Measurements from ENCODE around the gene THUMPD1. TPM values are rescaled to one million over a fixed set of nuclear protein-coding genes. Genes with fewer than 3 reads are reported as not detected.

THUMPD1 gene
- total RNA-seq, 4 donors from 2014 or later: 36.9 to 65.1 (median 55.2) TPM

GRCh38 chr16:20768818-20769217 lies 27.2 kb upstream of the THUMPD1 start:
- TF ChIP-seq CTCF (IDR thresholded peaks at IDR 0.05; ENCODE audit: low read depth): no peak

- no peak for TF ChIP-seq CTCF (IDR thresholded peaks at IDR 0.05; ENCODE audit: low read depth)
Measured at GRCh38 chr16:20768121-20768520, 26.5 kb upstream of the THUMPD1 start.

- TF ChIP-seq CTCF (IDR thresholded peaks at IDR 0.05; ENCODE audit: low read depth): no peak
Measured at GRCh38 chr16:20767577-20767976, 26.0 kb upstream of the THUMPD1 start.

- no peak for TF ChIP-seq CTCF (IDR thresholded peaks at IDR 0.05; ENCODE audit: low read depth)
Measured at GRCh38 chr16:20766294-20766693, 24.7 kb upstream of the THUMPD1 start.

GRCh38 chr16:20765732-20766131 lies 24.1 kb upstream of the THUMPD1 start:
- no peak for TF ChIP-seq CTCF (IDR thresholded peaks at IDR 0.05; ENCODE audit: low read depth)

GRCh38 chr16:20763461-20764232 lies 22.0 kb upstream of the THUMPD1 start, which contains the start of gene ACSM3:
Gene ACSM3, plus strand, starts transcription at chr16:20764014. Its CDS starts 6,021 bp downstream, at chr16:20770035.
- no peak for TF ChIP-seq CTCF (IDR thresholded peaks at IDR 0.05; ENCODE audit: low read depth)

- TF ChIP-seq CTCF (IDR thresholded peaks at IDR 0.05; ENCODE audit: low read depth): no peak
Measured at GRCh38 chr16:20762404-20763123, 20.9 kb upstream of the THUMPD1 start.
